ENCODE results near the gene SELENBP1.

The SELENBP1 gene

GRCh38 chr1:151407304-151407703 lies 34.8 kb upstream of the SELENBP1 start:
- no peaks in the 10 kb centered on the region for H3K27me3 ChIP-seq (ENCODE audit: control insufficient read depth, low read length)
- TF ChIP-seq EZH2phosphoT487 (IDR thresholded peaks at IDR 0.05; ENCODE audit: borderline replicate concordance, low read length): no peak
- no peak for TF ChIP-seq CTCF (IDR thresholded peaks at IDR 0.05; ENCODE audit: low read depth, low read length, poor library complexity, severe bottlenecking)
- no peak overlapping the region for H3K4me3 ChIP-seq (ENCODE audit: low read length)
- H3K79me2 ChIP-seq (ENCODE audit: control insufficient read depth, low read length): peaks cover 9% of the 10 kb centered on the region
- H3K36me3 ChIP-seq (ENCODE audit: control insufficient read depth, low read length): peaks cover 97% of the 10 kb centered on the region
- no peak overlapping the region for H3K4me2 ChIP-seq (ENCODE audit: low read length)
- no peak overlapping the region for H3K27ac ChIP-seq (ENCODE audit: low read depth, low read length)
- peaks cover 24% of the 10 kb centered on the region for H3F3A ChIP-seq (ENCODE audit: control insufficient read depth, insufficient read depth)
- H4K20me1 ChIP-seq (ENCODE audit: control insufficient read depth, insufficient read depth, low read depth, low read length): no peaks in the 10 kb centered on the region
- no peaks in the 10 kb centered on the region for H3K9me2 ChIP-seq (replicated peaks; ENCODE audit: control insufficient read depth, low read length)
- no peaks in the 10 kb centered on the region for H3K4me1 ChIP-seq (ENCODE audit: control insufficient read depth, low read length)
- H3K9me3 ChIP-seq (ENCODE audit: control insufficient read depth, insufficient read depth, low read length): no peaks in the 10 kb centered on the region

- H3K4me1 ChIP-seq (ENCODE audit: control insufficient read depth, low read length): peaks cover 5% of the 10 kb centered on the region
- H4K20me1 ChIP-seq (ENCODE audit: control insufficient read depth, insufficient read depth, low read depth, low read length): no peaks in the 10 kb centered on the region
- TF ChIP-seq EZH2phosphoT487 (IDR thresholded peaks at IDR 0.05; ENCODE audit: borderline replicate concordance, low read length) (no peak), CTCF (IDR thresholded peaks at IDR 0.05; ENCODE audit: low read depth, low read length, poor library complexity, severe bottlenecking) (no peak)
- peaks cover 97% of the 10 kb centered on the region for H3K36me3 ChIP-seq (ENCODE audit: control insufficient read depth, low read length)
- peaks cover 35% of the 10 kb centered on the region for H3F3A ChIP-seq (ENCODE audit: control insufficient read depth, insufficient read depth)
- H3K9me3 ChIP-seq (ENCODE audit: control insufficient read depth, insufficient read depth, low read length): no peaks in the 10 kb centered on the region
- no peak overlapping the region for H3K4me2 ChIP-seq (ENCODE audit: low read length)
- H3K79me2 ChIP-seq (ENCODE audit: control insufficient read depth, low read length): peaks cover 17% of the 10 kb centered on the region
- no peaks in the 10 kb centered on the region for H3K27me3 ChIP-seq (ENCODE audit: control insufficient read depth, low read length)
- H3K9me2 ChIP-seq (replicated peaks; ENCODE audit: control insufficient read depth, low read length): no peaks in the 10 kb centered on the region
- H3K27ac ChIP-seq (ENCODE audit: low read depth, low read length): no peak overlapping the region
- no peak overlapping the region for H3K4me3 ChIP-seq (ENCODE audit: low read length)
Observed at GRCh38 chr1:151406176-151406575, 33.7 kb upstream of the SELENBP1 start.

GRCh38 chr1:151405187-151405951 lies 32.9 kb upstream of the SELENBP1 start:
- H3K9me2 ChIP-seq (replicated peaks; ENCODE audit: control insufficient read depth, low read length): no peaks in the 10 kb centered on the region
- H3K27me3 ChIP-seq (ENCODE audit: control insufficient read depth, low read length): no peaks in the 10 kb centered on the region
- H3K4me1 ChIP-seq (ENCODE audit: control insufficient read depth, low read length): peaks cover 13% of the 10 kb centered on the region
- no peaks in the 10 kb centered on the region for H4K20me1 ChIP-seq (ENCODE audit: control insufficient read depth, insufficient read depth, low read depth, low read length)
- no peak overlapping the region for H3K4me2 ChIP-seq (ENCODE audit: low read length)
- peaks cover 35% of the 10 kb centered on the region for H3F3A ChIP-seq (ENCODE audit: control insufficient read depth, insufficient read depth)
- H3K27ac ChIP-seq (ENCODE audit: low read depth, low read length): no peak overlapping the region
- no peak for TF ChIP-seq CTCF (IDR thresholded peaks at IDR 0.05; ENCODE audit: low read depth, low read length, poor library complexity, severe bottlenecking)
- TF ChIP-seq EZH2phosphoT487 (IDR thresholded peaks at IDR 0.05; ENCODE audit: borderline replicate concordance, low read length): no peak
- peaks cover 97% of the 10 kb centered on the region for H3K36me3 ChIP-seq (ENCODE audit: control insufficient read depth, low read length)
- H3K4me3 ChIP-seq (ENCODE audit: low read length): no peak overlapping the region
- H3K79me2 ChIP-seq (ENCODE audit: control insufficient read depth, low read length): peaks cover 25% of the 10 kb centered on the region
- no peaks in the 10 kb centered on the region for H3K9me3 ChIP-seq (ENCODE audit: control insufficient read depth, insufficient read depth, low read length)

All from DOHH2 (cell line).